GM23338 (cell line): ENCODE data around the gene PRPF6.

Source experiments
- CREB1 ChIP-seq: fragments of 250-450 bp; sonication (Bioruptor Pico); IDR thresholded peaks from 2 replicates; pipeline ENCODE4 v1.5.0; 2020; ENCODE audit warnings: low read depth, mild to moderate bottlenecking, moderate library complexity
- EZH2 ChIP-seq: fragments of 200-600 bp; sonication (generic); IDR thresholded peaks from one replicate; pipeline ENCODE4 v1.8.0; 2017; ENCODE audit warnings: antibody characterized with exemption, mild to moderate bottlenecking, low read depth; ENCODE audit not compliant: unreplicated experiment
- EZH2phosphoT487 ChIP-seq: fragments of 200-600 bp; sonication (generic); IDR thresholded peaks from one replicate; pipeline ENCODE4 v1.8.1; 2018; ENCODE audit warnings: antibody characterized with exemption; ENCODE audit not compliant: unreplicated experiment
- POLR2AphosphoS5 ChIP-seq: IDR thresholded peaks from 2 replicates; pipeline ENCODE4 v1.6.1; 2016; ENCODE audit warnings: antibody characterized with exemption, low read depth
- STAT1 ChIP-seq: IDR thresholded peaks from one replicate; pipeline ENCODE4 v1.6.1; 2016; ENCODE audit warnings: antibody characterized with exemption; ENCODE audit not compliant: unreplicated experiment
- ZNF114 ChIP-seq: fragments of 250-450 bp; sonication (Bioruptor Pico); IDR thresholded peaks from 2 replicates; pipeline ENCODE4 v1.5.0; 2020; ENCODE audit warnings: mild to moderate bottlenecking, moderate library complexity
- ZNF331 ChIP-seq: fragments of 250-450 bp; sonication (Bioruptor Pico); IDR thresholded peaks from 2 replicates; pipeline ENCODE4 v1.5.0; 2020; ENCODE audit warnings: low read depth, mild to moderate bottlenecking, moderate library complexity
- TF ChIP-seq, protein P1 (sequence below), 2 experiments: fragments of 200-600 bp in 1 of 2; sonication (generic) in 1 of 2; conservative IDR thresholded peaks; 2 replicates each; pipeline versions ENCODE4 v1.5.1 to v1.6.1; 2016 to 2017; ENCODE audit warnings: antibody characterized with exemption in 2 of 2, low read depth in 2 of 2, mild to moderate bottlenecking in 2 of 2, moderate library complexity in 1 of 2
- TF ChIP-seq, protein P2 (sequence below): fragments of 250-450 bp; sonication (Bioruptor Pico); IDR thresholded peaks from 2 replicates; pipeline ENCODE4 v1.5.0; 2020; ENCODE audit warnings: mild to moderate bottlenecking, moderate library complexity
- TF ChIP-seq, protein P3 (sequence below): IDR thresholded peaks from 2 replicates; pipeline ENCODE4 v1.6.1; 2016; ENCODE audit warnings: antibody characterized with exemption

DNA sequence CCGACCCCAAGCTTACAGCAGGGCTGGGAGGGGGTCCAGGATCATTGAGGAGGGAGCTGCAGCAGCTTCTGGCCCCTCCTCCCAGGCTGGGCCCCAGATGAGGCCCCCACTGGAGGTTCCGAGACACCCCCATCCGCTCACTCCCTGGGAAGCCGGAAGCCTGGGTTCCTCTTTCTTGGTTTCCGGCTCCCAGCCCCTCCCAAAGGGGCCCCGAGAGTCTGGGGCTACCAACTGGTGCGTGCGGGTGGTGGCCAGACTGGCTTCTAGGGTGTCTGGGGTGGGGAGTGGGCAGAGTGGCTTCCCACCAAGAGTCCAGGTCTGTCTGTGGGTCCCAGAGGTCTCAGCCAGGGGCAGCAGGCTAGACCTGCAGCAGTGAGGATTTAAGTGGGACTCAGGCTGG is 96.2 kb downstream of the PRPF6 start:
- TF ChIP-seq POLR2AphosphoS5 = no peak
- TF ChIP-seq, protein P1, sequence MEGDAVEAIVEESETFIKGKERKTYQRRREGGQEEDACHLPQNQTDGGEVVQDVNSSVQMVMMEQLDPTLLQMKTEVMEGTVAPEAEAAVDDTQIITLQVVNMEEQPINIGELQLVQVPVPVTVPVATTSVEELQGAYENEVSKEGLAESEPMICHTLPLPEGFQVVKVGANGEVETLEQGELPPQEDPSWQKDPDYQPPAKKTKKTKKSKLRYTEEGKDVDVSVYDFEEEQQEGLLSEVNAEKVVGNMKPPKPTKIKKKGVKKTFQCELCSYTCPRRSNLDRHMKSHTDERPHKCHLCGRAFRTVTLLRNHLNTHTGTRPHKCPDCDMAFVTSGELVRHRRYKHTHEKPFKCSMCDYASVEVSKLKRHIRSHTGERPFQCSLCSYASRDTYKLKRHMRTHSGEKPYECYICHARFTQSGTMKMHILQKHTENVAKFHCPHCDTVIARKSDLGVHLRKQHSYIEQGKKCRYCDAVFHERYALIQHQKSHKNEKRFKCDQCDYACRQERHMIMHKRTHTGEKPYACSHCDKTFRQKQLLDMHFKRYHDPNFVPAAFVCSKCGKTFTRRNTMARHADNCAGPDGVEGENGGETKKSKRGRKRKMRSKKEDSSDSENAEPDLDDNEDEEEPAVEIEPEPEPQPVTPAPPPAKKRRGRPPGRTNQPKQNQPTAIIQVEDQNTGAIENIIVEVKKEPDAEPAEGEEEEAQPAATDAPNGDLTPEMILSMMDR (conservative IDR thresholded peaks at IDR 0.05; ENCODE audit: low read depth in 2 of 2) = no peak
- TF ChIP-seq STAT1 = no peak
- TF ChIP-seq EZH2 = no peak
- TF ChIP-seq ZNF331 = no peak
- TF ChIP-seq, protein P2, sequence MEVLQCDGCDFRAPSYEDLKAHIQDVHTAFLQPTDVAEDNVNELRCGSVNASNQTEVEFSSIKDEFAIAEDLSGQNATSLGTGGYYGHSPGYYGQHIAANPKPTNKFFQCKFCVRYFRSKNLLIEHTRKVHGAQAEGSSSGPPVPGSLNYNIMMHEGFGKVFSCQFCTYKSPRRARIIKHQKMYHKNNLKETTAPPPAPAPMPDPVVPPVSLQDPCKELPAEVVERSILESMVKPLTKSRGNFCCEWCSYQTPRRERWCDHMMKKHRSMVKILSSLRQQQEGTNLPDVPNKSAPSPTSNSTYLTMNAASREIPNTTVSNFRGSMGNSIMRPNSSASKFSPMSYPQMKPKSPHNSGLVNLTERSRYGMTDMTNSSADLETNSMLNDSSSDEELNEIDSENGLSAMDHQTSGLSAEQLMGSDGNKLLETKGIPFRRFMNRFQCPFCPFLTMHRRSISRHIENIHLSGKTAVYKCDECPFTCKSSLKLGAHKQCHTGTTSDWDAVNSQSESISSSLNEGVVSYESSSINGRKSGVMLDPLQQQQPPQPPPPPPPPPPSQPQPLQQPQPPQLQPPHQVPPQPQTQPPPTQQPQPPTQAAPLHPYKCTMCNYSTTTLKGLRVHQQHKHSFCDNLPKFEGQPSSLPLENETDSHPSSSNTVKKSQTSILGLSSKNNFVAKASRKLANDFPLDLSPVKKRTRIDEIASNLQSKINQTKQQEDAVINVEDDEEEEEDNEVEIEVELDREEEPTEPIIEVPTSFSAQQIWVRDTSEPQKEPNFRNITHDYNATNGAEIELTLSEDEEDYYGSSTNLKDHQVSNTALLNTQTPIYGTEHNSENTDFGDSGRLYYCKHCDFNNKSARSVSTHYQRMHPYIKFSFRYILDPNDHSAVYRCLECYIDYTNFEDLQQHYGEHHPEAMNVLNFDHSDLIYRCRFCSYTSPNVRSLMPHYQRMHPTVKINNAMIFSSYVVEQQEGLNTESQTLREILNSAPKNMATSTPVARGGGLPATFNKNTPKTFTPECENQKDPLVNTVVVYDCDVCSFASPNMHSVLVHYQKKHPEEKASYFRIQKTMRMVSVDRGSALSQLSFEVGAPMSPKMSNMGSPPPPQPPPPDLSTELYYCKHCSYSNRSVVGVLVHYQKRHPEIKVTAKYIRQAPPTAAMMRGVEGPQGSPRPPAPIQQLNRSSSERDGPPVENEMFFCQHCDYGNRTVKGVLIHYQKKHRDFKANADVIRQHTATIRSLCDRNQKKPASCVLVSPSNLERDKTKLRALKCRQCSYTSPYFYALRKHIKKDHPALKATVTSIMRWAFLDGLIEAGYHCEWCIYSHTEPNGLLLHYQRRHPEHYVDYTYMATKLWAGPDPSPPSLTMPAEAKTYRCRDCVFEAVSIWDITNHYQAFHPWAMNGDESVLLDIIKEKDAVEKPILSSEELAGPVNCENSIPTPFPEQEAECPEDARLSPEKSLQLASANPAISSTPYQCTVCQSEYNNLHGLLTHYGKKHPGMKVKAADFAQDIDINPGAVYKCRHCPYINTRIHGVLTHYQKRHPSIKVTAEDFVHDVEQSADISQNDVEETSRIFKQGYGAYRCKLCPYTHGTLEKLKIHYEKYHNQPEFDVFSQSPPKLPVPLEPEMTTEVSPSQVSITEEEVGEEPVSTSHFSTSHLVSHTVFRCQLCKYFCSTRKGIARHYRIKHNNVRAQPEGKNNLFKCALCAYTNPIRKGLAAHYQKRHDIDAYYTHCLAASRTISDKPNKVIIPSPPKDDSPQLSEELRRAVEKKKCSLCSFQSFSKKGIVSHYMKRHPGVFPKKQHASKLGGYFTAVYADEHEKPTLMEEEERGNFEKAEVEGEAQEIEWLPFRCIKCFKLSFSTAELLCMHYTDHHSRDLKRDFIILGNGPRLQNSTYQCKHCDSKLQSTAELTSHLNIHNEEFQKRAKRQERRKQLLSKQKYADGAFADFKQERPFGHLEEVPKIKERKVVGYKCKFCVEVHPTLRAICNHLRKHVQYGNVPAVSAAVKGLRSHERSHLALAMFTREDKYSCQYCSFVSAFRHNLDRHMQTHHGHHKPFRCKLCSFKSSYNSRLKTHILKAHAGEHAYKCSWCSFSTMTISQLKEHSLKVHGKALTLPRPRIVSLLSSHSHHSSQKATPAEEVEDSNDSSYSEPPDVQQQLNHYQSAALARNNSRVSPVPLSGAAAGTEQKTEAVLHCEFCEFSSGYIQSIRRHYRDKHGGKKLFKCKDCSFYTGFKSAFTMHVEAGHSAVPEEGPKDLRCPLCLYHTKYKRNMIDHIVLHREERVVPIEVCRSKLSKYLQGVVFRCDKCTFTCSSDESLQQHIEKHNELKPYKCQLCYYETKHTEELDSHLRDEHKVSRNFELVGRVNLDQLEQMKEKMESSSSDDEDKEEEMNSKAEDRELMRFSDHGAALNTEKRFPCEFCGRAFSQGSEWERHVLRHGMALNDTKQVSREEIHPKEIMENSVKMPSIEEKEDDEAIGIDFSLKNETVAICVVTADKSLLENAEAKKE (CRISPR knock-in tag) = no peak
- no peak for TF ChIP-seq ZNF114 (CRISPR knock-in tag)
- TF ChIP-seq EZH2phosphoT487 = no peak
- TF ChIP-seq CREB1 (CRISPR knock-in tag) = no peak
- TF ChIP-seq, protein P3, sequence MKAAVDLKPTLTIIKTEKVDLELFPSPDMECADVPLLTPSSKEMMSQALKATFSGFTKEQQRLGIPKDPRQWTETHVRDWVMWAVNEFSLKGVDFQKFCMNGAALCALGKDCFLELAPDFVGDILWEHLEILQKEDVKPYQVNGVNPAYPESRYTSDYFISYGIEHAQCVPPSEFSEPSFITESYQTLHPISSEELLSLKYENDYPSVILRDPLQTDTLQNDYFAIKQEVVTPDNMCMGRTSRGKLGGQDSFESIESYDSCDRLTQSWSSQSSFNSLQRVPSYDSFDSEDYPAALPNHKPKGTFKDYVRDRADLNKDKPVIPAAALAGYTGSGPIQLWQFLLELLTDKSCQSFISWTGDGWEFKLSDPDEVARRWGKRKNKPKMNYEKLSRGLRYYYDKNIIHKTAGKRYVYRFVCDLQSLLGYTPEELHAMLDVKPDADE = no peak
